GM12891 (cell line): ENCODE results near the gene NPW.

Experiments
- DNase-seq: peaks from one replicate; pipeline ENCODE4 v3.0.0; 2011; ENCODE audit warnings: low spot score; ENCODE audit not compliant: insufficient read length
- FAIRE-seq: peaks from 2 replicates; lab custom pipeline; 2011; peaks lifted over from hg19 to GRCh38; lab: Jason Lieb, UNC
- PAX5 ChIP-seq: IDR thresholded peaks from 2 replicates; pipeline ENCODE4 v1.6.1; 2011; ENCODE audit warnings: low read length, moderate library complexity, mild to moderate bottlenecking; ENCODE audit not compliant: insufficient read depth, severe bottlenecking
- POLR2A ChIP-seq: IDR thresholded peaks from 2 replicates; pipeline ENCODE4 v1.6.1; 2011; ENCODE audit warnings: low read depth, low read length, control low read depth
- POLR2AphosphoS5 ChIP-seq: IDR thresholded peaks from 2 replicates; pipeline ENCODE4 v1.6.1; 2011; ENCODE audit warnings: low read depth, low read length, control low read depth
- POU2F2 ChIP-seq: IDR thresholded peaks from 2 replicates; pipeline ENCODE4 v1.6.1; 2011; ENCODE audit warnings: low read depth, mild to moderate bottlenecking, control low read depth, low read length, moderate library complexity
- SPI1 ChIP-seq: IDR thresholded peaks from 2 replicates; pipeline ENCODE4 v1.6.1; 2011; ENCODE audit warnings: low read depth, low read length, control low read depth
- TAF1 ChIP-seq: IDR thresholded peaks from 2 replicates; pipeline ENCODE4 v1.6.1; 2011; ENCODE audit warnings: low read depth, low read length, control low read depth

Gene NPW

GRCh38 chr16:2034696-2035430 lies 15.3 kb downstream of the NPW start:
- DNase-seq (no peak), FAIRE-seq (no peak)
- no peak for TF ChIP-seq POLR2A

GRCh38 chr16:2035431-2036199 lies 16.0 kb downstream of the NPW start:
- TF ChIP-seq POLR2AphosphoS5 (no peak), SPI1 (no peak), TAF1 (no peak), POU2F2 (no peak), POLR2A (no peak), PAX5 (no peak)
- DNase-seq (no peak), FAIRE-seq (no peak)

DNA sequence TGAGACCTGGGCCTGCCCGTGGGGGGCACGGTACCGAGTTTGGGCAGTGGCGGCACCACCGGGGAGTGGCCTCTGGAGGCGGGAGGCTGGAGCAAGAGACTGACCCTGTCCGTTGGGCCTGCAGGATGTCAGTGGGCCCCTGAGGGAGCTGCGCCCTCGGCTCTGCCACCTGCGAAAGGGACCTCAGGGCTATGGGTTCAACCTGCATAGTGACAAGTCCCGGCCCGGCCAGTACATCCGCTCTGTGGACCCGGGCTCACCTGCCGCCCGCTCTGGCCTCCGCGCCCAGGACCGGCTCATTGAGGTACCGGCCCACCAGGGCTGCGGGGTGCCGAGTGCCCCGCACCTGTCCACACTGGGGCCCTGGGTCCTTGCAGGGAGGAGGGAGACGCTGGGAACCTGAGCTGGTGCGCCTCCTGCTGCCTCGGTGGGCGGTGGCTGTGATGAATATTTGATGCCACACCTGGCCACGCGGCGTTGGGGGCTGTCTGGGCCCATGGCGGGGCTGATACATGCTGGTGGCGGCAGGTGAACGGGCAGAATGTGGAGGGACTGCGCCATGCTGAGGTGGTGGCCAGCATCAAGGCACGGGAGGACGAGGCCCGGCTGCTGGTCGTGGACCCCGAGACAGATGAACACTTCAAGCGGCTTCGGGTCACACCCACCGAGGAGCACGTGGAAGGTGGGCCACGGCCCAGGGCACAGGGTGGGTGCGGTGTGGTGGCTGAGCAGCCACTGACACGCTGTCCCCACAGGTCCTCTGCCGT lies 16.8 kb downstream of the NPW start:
- FAIRE-seq (no peak), DNase-seq (no peak)
- TF ChIP-seq PAX5: no peak
- TF ChIP-seq SPI1: no peak
- no peak for TF ChIP-seq POLR2AphosphoS5
- TF ChIP-seq POLR2A: no peak
- TF ChIP-seq TAF1: no peak
- TF ChIP-seq POU2F2: no peak

DNA sequence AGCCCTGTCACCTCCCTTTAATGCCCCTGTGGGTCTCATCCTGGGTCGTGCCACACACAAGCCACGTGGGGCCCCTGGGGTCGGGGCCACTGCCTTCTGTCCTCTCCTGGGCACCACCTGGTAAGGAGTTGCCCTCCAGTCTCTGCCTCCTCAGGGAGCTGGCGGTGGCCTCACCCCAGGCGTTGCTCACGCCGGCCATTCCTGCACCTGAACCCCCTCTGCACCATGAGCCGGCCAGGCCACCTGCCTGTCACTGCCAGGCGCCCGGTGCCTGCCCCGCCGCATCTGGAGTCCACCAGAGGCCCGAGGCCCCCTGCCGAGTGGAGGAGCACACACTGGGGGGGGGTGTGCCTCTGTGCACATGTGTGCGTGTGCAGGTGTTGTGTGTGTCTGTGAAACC lies 17.5 kb downstream of the NPW start:
- TF ChIP-seq POLR2A (no peak), TAF1 (no peak), PAX5 (no peak), POLR2AphosphoS5 (no peak), SPI1 (no peak), POU2F2 (no peak)
- FAIRE-seq (no peak), DNase-seq (no peak)

- FAIRE-seq (no peak), DNase-seq (no peak)
- TF ChIP-seq TAF1 (no peak), SPI1 (no peak), POU2F2 (no peak), POLR2A (no peak), POLR2AphosphoS5 (no peak), PAX5 (no peak)
Measured at GRCh38 chr16:2037647-2038381, 18.2 kb downstream of the NPW start.

GRCh38 chr16:2038382-2039231 lies 19.0 kb downstream of the NPW start:
- TF ChIP-seq TAF1 (no peak), SPI1 (no peak), POU2F2 (no peak), POLR2AphosphoS5 (no peak), POLR2A (no peak), PAX5 (no peak)
- no peak for DNase-seq
- no peak for FAIRE-seq

DNA sequence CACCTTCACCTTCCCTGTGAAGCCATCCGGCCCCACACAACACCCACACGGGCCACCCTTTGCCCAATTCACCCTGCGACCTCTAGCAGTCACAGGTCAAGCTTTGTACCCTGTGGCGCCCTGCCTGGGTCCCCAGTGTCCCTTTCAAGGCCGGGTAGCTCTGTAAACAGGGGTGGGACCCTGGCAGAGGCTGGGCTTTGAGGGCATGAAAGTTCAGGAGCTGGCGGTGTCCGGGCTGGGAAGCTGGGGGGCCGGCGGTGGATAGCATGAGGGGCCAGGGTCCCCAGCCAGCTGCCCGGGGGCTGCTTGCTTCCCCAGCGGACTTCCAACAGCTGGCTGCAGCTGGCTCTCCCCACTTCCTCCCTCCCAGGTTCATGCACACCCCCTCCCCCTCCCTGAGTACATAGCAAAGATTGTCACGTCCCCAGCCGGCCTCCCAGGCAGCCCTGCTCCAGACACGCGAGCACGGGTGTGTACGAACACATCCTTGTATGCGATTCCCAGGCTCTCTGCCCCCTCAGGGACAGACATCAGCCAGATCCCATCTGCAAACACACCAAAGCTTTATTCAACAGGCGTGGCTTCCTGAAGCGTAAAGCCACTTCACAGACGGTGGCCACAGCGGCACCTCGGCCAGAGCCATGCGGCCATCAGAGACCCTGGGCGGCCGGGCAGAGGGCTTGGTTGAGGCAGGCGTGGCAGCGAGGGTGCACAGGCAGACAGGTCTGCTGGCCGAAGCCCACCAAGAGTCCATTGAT lies 19.9 kb downstream of the NPW start:
- no peak for DNase-seq
- FAIRE-seq: no peak
- TF ChIP-seq POLR2AphosphoS5 (no peak), TAF1 (no peak), SPI1 (no peak), PAX5 (no peak), POU2F2 (no peak), POLR2A (no peak)
